H9 (cell line): ENCODE data around the gene PLCL1. TPM values are rescaled to one million over a fixed set of nuclear protein-coding genes. Genes with fewer than 3 reads are reported as not detected.

Experiments
- DNase-seq: peaks from one replicate; pipeline ENCODE4 v3.0.0-alpha.2; 2017
- H2AFZ ChIP-seq: one replicate; pipeline ENCODE4 v1.6.1; 2013; ENCODE audit warnings: mild to moderate bottlenecking, low read length, control low read depth, moderate library complexity
- H2AK5ac ChIP-seq: 2 replicates; pipeline ENCODE4 v1.6.1; 2013; ENCODE audit warnings: low read length, control low read depth, mixed read lengths; ENCODE audit not compliant: insufficient read length
- H2BK120ac ChIP-seq: one replicate; pipeline ENCODE4 v1.6.1; 2013; ENCODE audit warnings: low read depth, mild to moderate bottlenecking, low read length, control low read depth, inconsistent platforms; ENCODE audit not compliant: poor library complexity, severe bottlenecking
- H2BK12ac ChIP-seq: 2 replicates; pipeline ENCODE4 v1.6.1; 2013; ENCODE audit warnings: low read length, control low read depth, mixed read lengths, low read depth; ENCODE audit not compliant: insufficient read length
- H2BK15ac ChIP-seq: 2 replicates; pipeline ENCODE4 v1.6.1; 2013; ENCODE audit warnings: low read depth, low read length, control low read depth
- H2BK20ac ChIP-seq: one replicate; pipeline ENCODE4 v1.6.1; 2013; ENCODE audit warnings: low read depth, mild to moderate bottlenecking, low read length, control low read depth, inconsistent platforms; ENCODE audit not compliant: poor library complexity, severe bottlenecking
- H2BK5ac ChIP-seq: 2 replicates; pipeline ENCODE4 v1.6.1; 2013; ENCODE audit warnings: low read length, control low read depth, mixed read lengths; ENCODE audit not compliant: insufficient read length
- H3K14ac ChIP-seq: 2 replicates; pipeline ENCODE4 v1.6.1; 2013; ENCODE audit warnings: low read length, control low read depth; ENCODE audit not compliant: insufficient read depth
- H3K18ac ChIP-seq: 2 replicates; pipeline ENCODE4 v1.6.1; 2013; ENCODE audit warnings: low read depth, mild to moderate bottlenecking, mixed read lengths, low read length, control low read depth; ENCODE audit not compliant: insufficient read length
- H3K23ac ChIP-seq: 2 replicates; pipeline ENCODE4 v1.6.1; 2013; ENCODE audit warnings: low read length, control low read depth, mixed read lengths, low read depth; ENCODE audit not compliant: insufficient read length
- H3K23me2 ChIP-seq: 2 replicates; pipeline ENCODE4 v1.6.1; 2013; ENCODE audit warnings: low read depth, mild to moderate bottlenecking, mixed read lengths, low read length, control low read depth; ENCODE audit not compliant: insufficient read length, poor library complexity, severe bottlenecking
- H3K27ac ChIP-seq: 2 replicates; pipeline ENCODE4 v1.5.1; 2013; ENCODE audit warnings: low read length, control low read depth, mixed read lengths, low read depth; ENCODE audit not compliant: insufficient read length
- H3K27me3 ChIP-seq: 2 replicates; pipeline ENCODE4 v1.6.1; 2013; ENCODE audit warnings: low read length, control low read depth, inconsistent platforms; ENCODE audit not compliant: insufficient read depth
- H3K4ac ChIP-seq: 2 replicates; pipeline ENCODE4 v1.6.1; 2013; ENCODE audit warnings: low read depth, mild to moderate bottlenecking, control low read depth, inconsistent platforms, low read length, moderate library complexity
- H3K4me1 ChIP-seq: 2 replicates; pipeline ENCODE4 v1.6.1; 2013; ENCODE audit warnings: low read length, control low read depth, inconsistent platforms; ENCODE audit not compliant: insufficient read depth
- H3K4me2 ChIP-seq: 2 replicates; pipeline ENCODE4 v1.6.1; 2013; ENCODE audit warnings: low read length, control low read depth, mixed read lengths; ENCODE audit not compliant: insufficient read length, insufficient read depth
- H3K56ac ChIP-seq: 2 replicates; pipeline ENCODE4 v1.6.1; 2013; ENCODE audit warnings: low read depth, mild to moderate bottlenecking, mixed read lengths, low read length, control low read depth; ENCODE audit not compliant: insufficient read length
- H3K79me1 ChIP-seq: 2 replicates; pipeline ENCODE4 v1.6.1; 2013; ENCODE audit warnings: low read depth, mild to moderate bottlenecking, moderate library complexity, low read length, control low read depth, inconsistent platforms; ENCODE audit not compliant: insufficient read depth, poor library complexity, severe bottlenecking
- H3K79me2 ChIP-seq: 2 replicates; pipeline ENCODE4 v1.6.1; 2013; ENCODE audit warnings: low read length, control low read depth, inconsistent platforms; ENCODE audit not compliant: insufficient read depth
- H3K9ac ChIP-seq: 2 replicates; pipeline ENCODE4 v1.6.1; 2013; ENCODE audit warnings: low read length, control low read depth, mixed read lengths; ENCODE audit not compliant: insufficient read length; ENCODE audit errors: extremely low read depth
- H3K9me3 ChIP-seq: one replicate; pipeline ENCODE4 v1.6.1; 2013; ENCODE audit warnings: low read depth, low read length, inconsistent platforms; ENCODE audit not compliant: control insufficient read depth
- H3T11ph ChIP-seq: one replicate; pipeline ENCODE4 v1.6.1; 2013; ENCODE audit warnings: mild to moderate bottlenecking, low read length, control low read depth, inconsistent platforms
- H4K20me1 ChIP-seq: one replicate; pipeline ENCODE4 v1.6.1; 2013; ENCODE audit not compliant: control insufficient read depth, insufficient read length, insufficient read depth
- H4K5ac ChIP-seq: 2 replicates; pipeline ENCODE4 v1.6.1; 2013; ENCODE audit warnings: low read depth, mild to moderate bottlenecking, mixed read lengths, low read length, control low read depth; ENCODE audit not compliant: insufficient read length
- H4K8ac ChIP-seq: replicated peaks from 2 replicates; pipeline ENCODE4 v1.6.1; 2013; ENCODE audit warnings: low read length, control low read depth, mixed read lengths, low read depth; ENCODE audit not compliant: insufficient read length
- H4K91ac ChIP-seq: 2 replicates; pipeline ENCODE4 v1.6.1; 2013; ENCODE audit warnings: low read depth, mild to moderate bottlenecking, moderate library complexity, mixed read lengths, low read length, control low read depth; ENCODE audit not compliant: insufficient read length
- H3K27ac Mint-ChIP-seq, 3 experiments: 2 replicates in 2 of 3; 3 replicates in 1 of 3; pipeline ENCODE4 v1.8.0; 2020 to 2021; ENCODE audit warnings: mixed read lengths in 3 of 3, mild to moderate bottlenecking in 1 of 3, moderate library complexity in 1 of 3
- H3K27me3 Mint-ChIP-seq: 2 replicates; pipeline ENCODE4 v1.8.0; 2021; ENCODE audit warnings: low read depth, mild to moderate bottlenecking, moderate library complexity, mixed read lengths
- H3K36me3 Mint-ChIP-seq, 3 experiments: 2 replicates in 2 of 3; 3 replicates in 1 of 3; pipeline ENCODE4 v1.8.0; 2020 to 2021; ENCODE audit warnings: low read depth in 3 of 3, mixed read lengths in 3 of 3; ENCODE audit not compliant: insufficient read depth in 1 of 3
- H3K4me1 Mint-ChIP-seq, 2 experiments: 2 replicates each; pipeline ENCODE4 v1.8.0; 2020; ENCODE audit warnings: mixed read lengths in 2 of 2
- H3K4me3 Mint-ChIP-seq, 2 experiments: 2 replicates in 1 of 2; 3 replicates in 1 of 2; pipeline ENCODE4 v1.8.0; 2020 to 2021; ENCODE audit warnings: mild to moderate bottlenecking in 2 of 2, mixed read lengths in 2 of 2, moderate library complexity in 1 of 2
- H3K9me3 Mint-ChIP-seq, 2 experiments: 2 replicates in 1 of 2; 3 replicates in 1 of 2; pipeline ENCODE4 v1.8.0; 2020; ENCODE audit warnings: mild to moderate bottlenecking in 2 of 2, mixed read lengths in 2 of 2, moderate library complexity in 1 of 2
- whole genome bisulfite sequencing: extraction: QIAGEN DNeasy Blood & Tissue Kit; methylation state at CpG from one replicate; pipeline ENCODE4 v1.1.7; 2013; ENCODE audit warnings: missing lambda C conversion rate, low lambda C conversion rate, mixed read lengths; ENCODE audit not compliant: insufficient read length; ENCODE audit errors: extremely low coverage; 5-methylcytosine and 5-hydroxymethylcytosine counted together
- total RNA-seq: library from RNA; stranded (reverse); gene quantifications from 2 replicates; pipeline ENCODE4 v1.2.1, GENCODE V29; 2021
- TF ChIP-seq, protein P1 (sequence below): fragments of 200-600 bp; sonication (generic); conservative IDR thresholded peaks from 3 replicates; pipeline ENCODE4 v1.8.0; 2021; ENCODE audit warnings: antibody characterized with exemption, mild to moderate bottlenecking

The PLCL1 gene
- total RNA-seq, 1 experiment from 2014 or later, result 0.04 TPM

DNA sequence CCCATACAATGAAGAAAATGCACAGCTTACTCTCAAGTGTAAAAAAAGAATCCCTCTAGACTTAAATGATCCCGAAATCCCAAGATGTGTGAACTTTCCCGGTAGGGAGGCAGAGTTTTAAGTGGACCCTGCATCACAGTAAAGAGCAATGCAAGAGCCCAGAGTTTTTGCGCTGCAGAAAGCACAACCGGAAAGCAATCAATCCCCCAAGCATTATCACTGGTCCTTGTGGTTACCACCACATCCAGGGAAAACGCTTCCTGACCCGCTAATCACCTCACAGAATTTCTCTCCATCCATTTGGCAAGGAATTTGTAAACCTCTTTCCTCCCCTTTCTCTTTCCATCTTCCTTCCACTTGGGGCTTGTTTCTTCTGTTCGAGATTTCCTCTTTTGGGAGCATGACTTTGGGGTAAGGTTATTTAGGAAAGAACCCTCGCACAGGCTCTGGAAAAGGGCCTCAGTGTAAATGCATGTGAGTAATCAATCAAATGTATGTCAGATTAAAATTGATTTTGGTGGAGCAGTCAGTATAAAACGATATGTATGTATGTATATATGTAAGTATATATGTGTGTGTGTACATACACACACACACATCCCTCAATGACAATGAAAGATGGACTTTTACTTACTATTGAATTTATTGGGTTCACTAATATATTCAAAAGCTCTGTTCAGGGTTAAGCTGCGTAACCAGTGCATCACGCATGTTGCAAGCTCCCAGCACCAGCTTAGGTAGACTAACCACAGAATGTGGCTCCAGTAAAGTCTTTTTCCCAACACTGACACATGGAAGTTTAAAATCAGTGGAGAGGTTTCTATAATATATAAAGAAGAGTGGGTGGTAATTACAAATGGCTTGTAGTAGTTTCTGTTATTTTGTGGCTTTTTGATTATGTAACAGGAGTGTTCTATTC is 1.6 kb downstream of the PLCL1 start:
- no peaks in the 10 kb centered on the region for H3K36me3 Mint-ChIP-seq
- Histone ChIP-seq H2BK120ac (no peak overlapping the region), H2BK15ac (no peak overlapping the region), H3K27me3 (peaks cover 9% of the 10 kb centered on the region), H4K5ac (no peak overlapping the region), H3K4ac (no peak overlapping the region), H3T11ph (no peak overlapping the region), H4K20me1 (no peaks in the 10 kb centered on the region), H2BK5ac (no peak overlapping the region), H3K27ac (no peak overlapping the region), H3K18ac (no peak overlapping the region), H2AFZ (no peak overlapping the region), H3K79me2 (no peaks in the 10 kb centered on the region; the same call in 1 of the 2 replicates), H2BK12ac (no peak overlapping the region), H3K14ac (no peak overlapping the region), H3K9me3 (no peaks in the 10 kb centered on the region), H3K4me2 (peak overlapping the region; percentile 97), H3K56ac (no peak overlapping the region), H3K23ac (no peak overlapping the region), H3K23me2 (peaks cover 9% of the 10 kb centered on the region), H4K91ac (no peak overlapping the region), H3K79me1 (no peaks in the 10 kb centered on the region), H3K9ac (no peak overlapping the region), H3K4me1 (peaks cover 2% of the 10 kb centered on the region), H2BK20ac (no peak overlapping the region), H4K8ac (no peak overlapping the region), H2AK5ac (no peak overlapping the region)
- peaks cover 55% of the 10 kb centered on the region for H3K27me3 Mint-ChIP-seq
- H3K4me3 Mint-ChIP-seq, result peak overlapping the region; percentile 65 to 83
- DNase-seq, result no peak
- TF ChIP-seq, protein P1, sequence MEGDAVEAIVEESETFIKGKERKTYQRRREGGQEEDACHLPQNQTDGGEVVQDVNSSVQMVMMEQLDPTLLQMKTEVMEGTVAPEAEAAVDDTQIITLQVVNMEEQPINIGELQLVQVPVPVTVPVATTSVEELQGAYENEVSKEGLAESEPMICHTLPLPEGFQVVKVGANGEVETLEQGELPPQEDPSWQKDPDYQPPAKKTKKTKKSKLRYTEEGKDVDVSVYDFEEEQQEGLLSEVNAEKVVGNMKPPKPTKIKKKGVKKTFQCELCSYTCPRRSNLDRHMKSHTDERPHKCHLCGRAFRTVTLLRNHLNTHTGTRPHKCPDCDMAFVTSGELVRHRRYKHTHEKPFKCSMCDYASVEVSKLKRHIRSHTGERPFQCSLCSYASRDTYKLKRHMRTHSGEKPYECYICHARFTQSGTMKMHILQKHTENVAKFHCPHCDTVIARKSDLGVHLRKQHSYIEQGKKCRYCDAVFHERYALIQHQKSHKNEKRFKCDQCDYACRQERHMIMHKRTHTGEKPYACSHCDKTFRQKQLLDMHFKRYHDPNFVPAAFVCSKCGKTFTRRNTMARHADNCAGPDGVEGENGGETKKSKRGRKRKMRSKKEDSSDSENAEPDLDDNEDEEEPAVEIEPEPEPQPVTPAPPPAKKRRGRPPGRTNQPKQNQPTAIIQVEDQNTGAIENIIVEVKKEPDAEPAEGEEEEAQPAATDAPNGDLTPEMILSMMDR, result no peak
- H3K27ac Mint-ChIP-seq, result no peak overlapping the region
- no CpG with 5 or more reads among the region's 11 CpGs for WGBS
- no peaks in the 10 kb centered on the region for H3K9me3 Mint-ChIP-seq
- peaks cover 10 to 12% of the 10 kb centered on the region in 2 experiments for H3K4me1 Mint-ChIP-seq
